ENCODE data around the gene DNM1. TPM values are rescaled to one million over a fixed set of nuclear protein-coding genes. Genes with fewer than 3 reads are reported as not detected.

The DNM1 gene
- 68.3 TPM for total RNA-seq
- 15.2 TPM for polyA plus RNA-seq

- no peak within 1 kb of the TSS for H3K27ac ChIP-seq (ENCODE audit: low read depth)
These were observed at the start of gene DNM1 for GRCh38 chr9:128203024-128203706. DNM1 (plus strand) TSS chr9:128203379; CDS start chr9:128203471, 92 bp downstream.

GRCh38 chr9:128153947-128154695 lies 49.1 kb upstream of the DNM1 start:
- 83% methylated on average over 13 of the region's 13 CpGs for WGBS
- Histone ChIP-seq H3K4me1 (ENCODE audit: insufficient read depth) (no peaks in the 10 kb centered on the region), H3K36me3 (ENCODE audit: insufficient read depth) (no peaks in the 10 kb centered on the region), H3K4me3 (ENCODE audit: low read depth, low read length) (no peak overlapping the region), H3K27ac (ENCODE audit: low read depth) (no peak overlapping the region)
- no peak for DNase-seq (ENCODE audit: extremely low spot score)

More at GRCh38 chr9:128203024-128203706, at the start of gene DNM1:
- no peaks in the 10 kb centered on the region for H3K4me1 ChIP-seq (ENCODE audit: insufficient read depth)
- no peaks in the 10 kb centered on the region for H3K36me3 ChIP-seq (ENCODE audit: insufficient read depth)
- DNase-seq (ENCODE audit: extremely low spot score), result no peak
- under 1% methylated on average over 72 of the region's 72 CpGs for WGBS
- peak within 1 kb of the TSS; percentile 64 for H3K4me3 ChIP-seq (ENCODE audit: low read depth, low read length)

DNA sequence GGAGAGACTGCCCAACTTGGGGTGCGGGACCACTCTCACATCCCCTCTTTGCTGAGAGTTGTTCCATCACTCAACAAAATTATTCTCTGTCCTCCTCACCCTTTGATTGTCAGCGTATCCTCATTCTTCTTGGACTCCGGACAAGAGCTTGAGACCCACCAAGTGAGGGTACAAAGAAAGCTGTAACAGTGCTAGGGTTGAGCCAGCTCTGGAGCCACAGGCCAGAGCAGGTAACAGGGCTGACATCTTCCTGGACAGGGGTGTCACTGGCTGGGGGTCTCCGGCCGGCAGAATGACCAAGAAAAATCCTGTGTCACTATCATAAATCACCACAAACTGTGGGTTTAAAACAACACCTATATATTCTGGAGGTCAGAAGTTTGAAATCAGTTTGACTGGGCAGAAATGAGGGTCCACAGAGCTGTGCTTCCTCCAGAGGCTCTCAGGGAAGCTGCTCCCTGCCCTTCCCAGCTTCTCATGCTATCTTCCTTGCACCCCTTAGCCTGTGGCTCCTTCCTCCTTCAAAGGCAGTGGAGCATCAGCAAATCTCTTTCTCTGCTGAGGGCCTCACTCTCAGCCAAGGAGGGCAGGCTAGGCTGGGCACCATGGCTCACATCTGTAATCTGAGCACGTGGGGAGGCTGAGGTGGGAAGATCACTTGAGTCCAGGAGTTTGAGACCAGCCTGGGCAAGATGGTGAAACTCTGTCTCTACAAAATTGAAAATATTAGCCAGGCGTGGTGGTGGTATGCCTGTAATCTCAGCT lies 47.3 kb upstream of the DNM1 start:
- no peak for DNase-seq (ENCODE audit: extremely low spot score)
- Histone ChIP-seq H3K27ac (ENCODE audit: low read depth) (no peak overlapping the region), H3K4me1 (ENCODE audit: insufficient read depth) (no peaks in the 10 kb centered on the region), H3K36me3 (ENCODE audit: insufficient read depth) (no peaks in the 10 kb centered on the region), H3K4me3 (ENCODE audit: low read depth, low read length) (no peak overlapping the region)
- WGBS, result 80% methylated on average over 7 of the region's 7 CpGs

DNA sequence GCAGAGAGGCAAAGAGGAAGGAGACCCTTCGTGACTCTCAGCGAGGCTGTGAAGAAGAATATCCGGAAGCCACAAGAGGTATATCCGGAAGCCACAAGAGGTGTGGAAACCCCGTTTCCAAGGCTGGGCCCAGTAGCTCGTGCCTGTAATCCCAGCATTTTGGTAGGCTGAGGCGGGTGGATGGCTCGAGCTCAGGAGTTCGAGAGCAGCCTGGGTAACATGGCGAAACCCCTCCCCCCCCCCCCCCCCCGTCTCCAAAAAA lies 43.7 kb upstream of the DNM1 start:
- H3K27ac ChIP-seq (ENCODE audit: low read depth), result no peak overlapping the region
- H3K36me3 ChIP-seq (ENCODE audit: insufficient read depth), result no peaks in the 10 kb centered on the region
- H3K4me3 ChIP-seq (ENCODE audit: low read depth, low read length), result peak overlapping the region; percentile 35
- DNase-seq (ENCODE audit: extremely low spot score), result no peak
- no peaks in the 10 kb centered on the region for H3K4me1 ChIP-seq (ENCODE audit: insufficient read depth)
- 30% methylated on average over 11 of the region's 11 CpGs for WGBS

- H3K27ac ChIP-seq (ENCODE audit: low read depth), result peak within 1 kb of the TSS; percentile 5
- peak; percentile 91 for DNase-seq (ENCODE audit: extremely low spot score)
- no peaks in the 10 kb centered on the region for H3K4me1 ChIP-seq (ENCODE audit: insufficient read depth)
- peaks cover 3% of the 10 kb centered on the region for H3K36me3 ChIP-seq (ENCODE audit: insufficient read depth)
- H3K4me3 ChIP-seq (ENCODE audit: low read depth, low read length), result peak within 1 kb of the TSS; percentile 65
- under 1% methylated on average over 76 of the region's 77 CpGs for WGBS
These were observed 43.2 kb upstream of the DNM1 start, which contains the start of gene BBLN for GRCh38 chr9:128159784-128160602. BBLN (plus strand) TSS chr9:128160265; CDS start chr9:128160408, 143 bp downstream.

GRCh38 chr9:128160603-128160987 lies 42.6 kb upstream of the DNM1 start:
- Histone ChIP-seq H3K36me3 (ENCODE audit: insufficient read depth) (peaks cover 3% of the 10 kb centered on the region), H3K27ac (ENCODE audit: low read depth) (no peak overlapping the region), H3K4me3 (ENCODE audit: low read depth, low read length) (peak overlapping the region; percentile 65), H3K4me1 (ENCODE audit: insufficient read depth) (no peaks in the 10 kb centered on the region)
- WGBS, result under 1% methylated on average over 23 of the region's 23 CpGs
- no peak for DNase-seq (ENCODE audit: extremely low spot score)

GRCh38 chr9:128161215-128161902 lies 41.8 kb upstream of the DNM1 start:
- Histone ChIP-seq H3K4me3 (ENCODE audit: low read depth, low read length) (no peak overlapping the region), H3K27ac (ENCODE audit: low read depth) (no peak overlapping the region), H3K4me1 (ENCODE audit: insufficient read depth) (no peaks in the 10 kb centered on the region), H3K36me3 (ENCODE audit: insufficient read depth) (peaks cover 6% of the 10 kb centered on the region)
- 88% methylated on average over 13 of the region's 13 CpGs for WGBS
- DNase-seq (ENCODE audit: extremely low spot score), result no peak

GRCh38 chr9:128162215-128163026 lies 40.8 kb upstream of the DNM1 start:
- H3K36me3 ChIP-seq (ENCODE audit: insufficient read depth), result peaks cover 7% of the 10 kb centered on the region
- no peaks in the 10 kb centered on the region for H3K4me1 ChIP-seq (ENCODE audit: insufficient read depth)
- DNase-seq (ENCODE audit: extremely low spot score), result no peak
- H3K27ac ChIP-seq (ENCODE audit: low read depth), result no peak overlapping the region
- H3K4me3 ChIP-seq (ENCODE audit: low read depth, low read length), result no peak overlapping the region
- 79% methylated on average over 10 of the region's 10 CpGs for WGBS

GRCh38 chr9:128163027-128163515 lies 40.1 kb upstream of the DNM1 start:
- Histone ChIP-seq H3K4me1 (ENCODE audit: insufficient read depth) (no peaks in the 10 kb centered on the region), H3K36me3 (ENCODE audit: insufficient read depth) (peaks cover 7% of the 10 kb centered on the region), H3K4me3 (ENCODE audit: low read depth, low read length) (no peak overlapping the region), H3K27ac (ENCODE audit: low read depth) (no peak overlapping the region)
- no peak for DNase-seq (ENCODE audit: extremely low spot score)
- WGBS, result 95% methylated on average over 6 of the region's 6 CpGs

GRCh38 chr9:128163523-128164306 lies 39.5 kb upstream of the DNM1 start:
- no peak for DNase-seq (ENCODE audit: extremely low spot score)
- Histone ChIP-seq H3K4me3 (ENCODE audit: low read depth, low read length) (no peak overlapping the region), H3K27ac (ENCODE audit: low read depth) (no peak overlapping the region), H3K36me3 (ENCODE audit: insufficient read depth) (peaks cover 7% of the 10 kb centered on the region), H3K4me1 (ENCODE audit: insufficient read depth) (no peaks in the 10 kb centered on the region)
- 94% methylated on average over 10 of the region's 10 CpGs for WGBS

GRCh38 chr9:128164307-128164885 lies 38.8 kb upstream of the DNM1 start:
- no peak overlapping the region for H3K4me3 ChIP-seq (ENCODE audit: low read depth, low read length)
- no peak for DNase-seq (ENCODE audit: extremely low spot score)
- H3K27ac ChIP-seq (ENCODE audit: low read depth), result no peak overlapping the region
- no peaks in the 10 kb centered on the region for H3K4me1 ChIP-seq (ENCODE audit: insufficient read depth)
- H3K36me3 ChIP-seq (ENCODE audit: insufficient read depth), result peaks cover 10% of the 10 kb centered on the region
- 73% methylated on average over 14 of the region's 14 CpGs for WGBS

Data from urinary bladder (tissue), 4 donors.